Endothelial cell of umbilical vein (primary cell): ENCODE results near the gene ACTG2. TPM values are rescaled to one million over a fixed set of nuclear protein-coding genes. Genes with fewer than 3 reads are reported as not detected.

ENCODE experiments used
- BruUV-seq: library from RNA; stranded (reverse); fragments of 400-500 nt; replicated peaks from 2 replicates; lab custom pipeline; 2021; lab: Mats Ljungman, UMichigan
- CTCF ChIA-PET: fragments of 300-600, 350-600 bp; sonication (Branson Sonifier 250); formaldehyde crosslinking; loops from one replicate; lab custom pipeline; 2021; ENCODE audit warnings: antibody characterized with exemption, inconsistent platforms; lab: Charles Lee
- POLR2A ChIA-PET: fragments of 300-600, 350-600 bp; sonication (Branson Sonifier 250); formaldehyde crosslinking; loops from one replicate; lab custom pipeline; 2021; ENCODE audit warnings: antibody characterized with exemption, inconsistent platforms; lab: Charles Lee
- DNase-seq: peaks from one replicate; pipeline ENCODE4 v3.0.0-alpha.2; 2011; ENCODE audit warnings: low read depth, low spot score
- FAIRE-seq: peaks from 2 replicates; lab custom pipeline; 2011; peaks lifted over from hg19 to GRCh38; lab: Jason Lieb, UNC
- H2AFZ ChIP-seq: 2 replicates; pipeline ENCODE4 v1.6.0; 2012; ENCODE audit warnings: low read depth, low read length, control low read depth, inconsistent platforms
- H3K27ac ChIP-seq: 2 replicates; pipeline ENCODE4 v1.5.1; 2011; ENCODE audit warnings: low read depth, mild to moderate bottlenecking, control low read depth, low read length, moderate library complexity; ENCODE audit not compliant: insufficient read depth
- H3K27me3 ChIP-seq, 2 experiments: 2 replicates each; pipeline versions ENCODE4 v1.6.0 to v1.6.1; 2011; ENCODE audit warnings: low read length in 2 of 2, mixed read lengths in 1 of 2; ENCODE audit not compliant: control insufficient read depth in 2 of 2, insufficient read depth in 2 of 2
- H3K36me3 ChIP-seq, 2 experiments: 2 replicates in 1 of 2; 3 replicates in 1 of 2; pipeline ENCODE4 v1.5.1; 2011; ENCODE audit warnings: low read length in 2 of 2, mild to moderate bottlenecking in 1 of 2, moderate library complexity in 1 of 2; ENCODE audit not compliant: control insufficient read depth in 2 of 2, insufficient read depth in 2 of 2; ENCODE audit errors: extremely low read depth in 1 of 2
- H3K4me1 ChIP-seq: 3 replicates; pipeline ENCODE4 v1.5.1; 2011; ENCODE audit warnings: mild to moderate bottlenecking, low read length; ENCODE audit not compliant: control insufficient read depth, insufficient read depth; ENCODE audit errors: extremely low read depth
- H3K4me2 ChIP-seq: 2 replicates; pipeline ENCODE4 v1.6.1; 2011; ENCODE audit warnings: low read length, control low read depth, mixed read lengths; ENCODE audit not compliant: insufficient read depth
- H3K4me3 ChIP-seq, 3 experiments: fragments of 200-600 bp in 1 of 3; sonication (generic), shearing (Covaris generic) in 1 of 3; replicated peaks in 1 of 3; 2 replicates each; pipeline ENCODE4 v1.5.1; 2011 to 2016; ENCODE audit warnings: control low read depth in 3 of 3, low read length in 3 of 3, mild to moderate bottlenecking in 2 of 3, inconsistent platforms in 1 of 3, low read depth in 1 of 3, moderate library complexity in 1 of 3; ENCODE audit not compliant: insufficient read depth in 1 of 3
- H3K79me2 ChIP-seq: 2 replicates; pipeline ENCODE4 v1.6.0; 2012; ENCODE audit warnings: low read length, inconsistent platforms; ENCODE audit not compliant: control insufficient read depth, insufficient read depth
- H3K9ac ChIP-seq: replicated peaks from 2 replicates; pipeline ENCODE3; 2011; ENCODE audit warnings: low read length, control low read depth; ENCODE audit not compliant: insufficient read depth; ENCODE audit errors: extremely low read depth
- H3K9me1 ChIP-seq: replicated peaks from 3 replicates; pipeline ENCODE4 v1.6.0; 2011; ENCODE audit warnings: mild to moderate bottlenecking, low read length; ENCODE audit not compliant: control insufficient read depth, insufficient read depth; ENCODE audit errors: extremely low read depth
- H3K9me3 ChIP-seq: replicated peaks from 2 replicates; pipeline ENCODE4 v1.5.1; 2012; ENCODE audit warnings: low read length, inconsistent platforms; ENCODE audit not compliant: control insufficient read depth, insufficient read depth
- H4K20me1 ChIP-seq: replicated peaks from 2 replicates; pipeline ENCODE3; 2011; ENCODE audit warnings: mild to moderate bottlenecking, low read length; ENCODE audit not compliant: control insufficient read depth, insufficient read depth; ENCODE audit errors: extremely low read depth
- CTCF ChIP-seq, 2 donors: IDR thresholded peaks; 1 replicate in 1 of 2; 2 replicates in 1 of 2; pipeline ENCODE4 v1.5.1; 2011; ENCODE audit warnings: low read length in 2 of 2, mild to moderate bottlenecking in 2 of 2, moderate library complexity in 2 of 2, control low read depth in 1 of 2, inconsistent platforms in 1 of 2, low read depth in 1 of 2; ENCODE audit not compliant: insufficient read depth in 1 of 2; ENCODE audit errors: extremely low read depth in 1 of 2
- EZH2 ChIP-seq: IDR thresholded peaks from 2 replicates; pipeline ENCODE4 v1.6.1; 2012; ENCODE audit warnings: borderline replicate concordance, low read depth, mild to moderate bottlenecking, moderate library complexity, low read length, inconsistent platforms; ENCODE audit not compliant: severe bottlenecking
- FOS ChIP-seq: IDR thresholded peaks from 2 replicates; pipeline ENCODE4 v1.6.1; 2011; ENCODE audit warnings: mild to moderate bottlenecking, low read length, moderate library complexity, borderline replicate concordance; ENCODE audit not compliant: insufficient read depth
- GATA2 ChIP-seq: IDR thresholded peaks from 2 replicates; pipeline ENCODE4 v1.7.0; 2011; ENCODE audit warnings: low read depth, mild to moderate bottlenecking, moderate library complexity, mixed read lengths, low read length; ENCODE audit not compliant: insufficient read length, insufficient read depth
- JUN ChIP-seq: IDR thresholded peaks from 2 replicates; pipeline ENCODE4 v1.6.1; 2011; ENCODE audit warnings: borderline replicate concordance, low read depth; ENCODE audit not compliant: insufficient read length, insufficient read depth
- MAX ChIP-seq: IDR thresholded peaks from 2 replicates; pipeline ENCODE4 v1.6.1; 2011; ENCODE audit not compliant: insufficient read depth, insufficient read length
- MYC ChIP-seq: IDR thresholded peaks from one replicate; pipeline ENCODE4 v1.6.1; 2011; ENCODE audit warnings: mild to moderate bottlenecking, low read depth, low read length
- POLR2A ChIP-seq: IDR thresholded peaks from 2 replicates; pipeline ENCODE4 v1.6.1; 2012; ENCODE audit warnings: low read depth, mild to moderate bottlenecking, control low read depth, low read length
- POLR2AphosphoS5 ChIP-seq: IDR thresholded peaks from 2 replicates; pipeline ENCODE4 v1.6.1; 2012; ENCODE audit warnings: low read depth, mild to moderate bottlenecking, control low read depth, low read length, moderate library complexity; ENCODE audit not compliant: insufficient read depth
- dilution Hi-C: fragments of 300-500 bp; cut with MboI; formaldehyde crosslinking; loops from one replicate; pipeline ENCODE4 v1.15.0; 2019; ENCODE audit warnings: low sequenced_read_pairs; ENCODE audit not compliant: extremely low pct_ligation_motif_present
- intact Hi-C: fragments of 100-400 bp; cut with micrococcal nuclease; formaldehyde crosslinking; loops from one replicate; pipeline ENCODE4 v1.10.0; 2022
- polyA plus RNA-seq, 4 experiments: library from polyadenylated mRNA; depleted of rRNA in 3 of 4; stranded (reverse) in 3 of 4; unstranded in 1 of 4; fragments of >200 nt; gene quantifications; 2 replicates each; pipeline versions ENCODE4 v1.2.1 to v1.2.3, GENCODE V29; 2011 to 2012; ENCODE audit warnings: missing spikeins in 1 of 4
- total RNA-seq: library from RNA; stranded (reverse); gene quantifications from 2 replicates; pipeline ENCODE4 v1.2.3, GENCODE V29; 2021

ACTG2 gene
- total and polyA plus RNA-seq, 2 donors (not counting 3 experiments of a cell fraction or from before 2014, with no cell fraction given): not detected

GRCh38 chr2:73913414-73914054 is 20.7 kb downstream of the ACTG2 start:
- intact Hi-C loops: no loop called here
- Histone ChIP-seq H3K9me1 (no peaks in the 10 kb centered on the region), H2AFZ (no peak overlapping the region), H3K4me2 (no peak overlapping the region), H3K9ac (no peak overlapping the region), H4K20me1 (no peaks in the 10 kb centered on the region), H3K4me1 (no peaks in the 10 kb centered on the region), H3K4me3 (no peak overlapping the region), H3K36me3 (no peaks in the 10 kb centered on the region), H3K27ac (no peak overlapping the region), H3K27me3 (peaks cover 0 to 7% of the 10 kb centered on the region in 2 experiments), H3K9me3 (no peaks in the 10 kb centered on the region), H3K79me2 (no peaks in the 10 kb centered on the region)
- no peak for DNase-seq
- no peak for TF ChIP-seq MYC
- TF ChIP-seq JUN: no peak
- no peak for TF ChIP-seq FOS
- POLR2A ChIA-PET: interaction anchor here (0.6 to 0.7 kb wide), 2 partner anchors 10 to 78 kb away, joined by 3 to 4 read pairs; no protein-coding TSS in a partner anchor
- dilution Hi-C loops: no loop called here
- no peak for FAIRE-seq
- BruUV-seq: no TSS peak
- CTCF ChIA-PET: no interaction called here

- TF ChIP-seq JUN (no peak), FOS (no peak), MAX (no peak), EZH2 (no peak), CTCF (IDR thresholded peaks at IDR 0.05; ENCODE audit: extremely low read depth in 1 of 2, insufficient read depth in 1 of 2, low read depth in 1 of 2, low read length in 2 of 2) (no peak), GATA2 (no peak), POLR2AphosphoS5 (no peak), MYC (no peak), POLR2A (no peak)
- DNase-seq (no peak), FAIRE-seq (no peak)
- no peaks in the 10 kb centered on the region for H3K9me1 ChIP-seq
- H3K79me2 ChIP-seq: no peaks in the 10 kb centered on the region
- no peak overlapping the region for H3K4me3 ChIP-seq
- H3K27me3 ChIP-seq: peaks cover 1 to 12% of the 10 kb centered on the region in 2 experiments
- no TSS peak for BruUV-seq
- ChIA-PET POLR2A (no interaction called here), CTCF (interaction anchor here (0.8 kb wide), 1 partner anchor 73 kb away, joined by 3 read pairs; no protein-coding TSS in a partner anchor)
- H3K27ac ChIP-seq: no peak overlapping the region
- no peaks in the 10 kb centered on the region for H3K36me3 ChIP-seq
- H3K9me3 ChIP-seq: no peaks in the 10 kb centered on the region
- H2AFZ ChIP-seq: no peak overlapping the region
- no peak overlapping the region for H3K4me2 ChIP-seq
- intact Hi-C loops (no loop called here), dilution Hi-C loops (no loop called here)
- H4K20me1 ChIP-seq: no peaks in the 10 kb centered on the region
- no peak overlapping the region for H3K9ac ChIP-seq
- H3K4me1 ChIP-seq: no peaks in the 10 kb centered on the region
Measured at GRCh38 chr2:73914667-73915066, 21.9 kb downstream of the ACTG2 start.
